Activated CD8-positive, alpha-beta memory T cell treated with anti-CD3 and anti-CD28 coated beads, Interleukin-2, amount 50 U/mL, for 1 hour (primary cell): ENCODE measurements around the gene SPDYE5.
"Not testable (repeated sequence)": the region's sequence is repeated elsewhere in the genome, so short reads cannot be mapped to it uniquely, and the experiment has no call there.

ENCODE experiments used
- DNase-seq: peaks from one replicate; pipeline ENCODE4 v3.0.0-alpha.2; 2020; ENCODE audit errors: extremely low read depth

The SPDYE5 gene, protein sequence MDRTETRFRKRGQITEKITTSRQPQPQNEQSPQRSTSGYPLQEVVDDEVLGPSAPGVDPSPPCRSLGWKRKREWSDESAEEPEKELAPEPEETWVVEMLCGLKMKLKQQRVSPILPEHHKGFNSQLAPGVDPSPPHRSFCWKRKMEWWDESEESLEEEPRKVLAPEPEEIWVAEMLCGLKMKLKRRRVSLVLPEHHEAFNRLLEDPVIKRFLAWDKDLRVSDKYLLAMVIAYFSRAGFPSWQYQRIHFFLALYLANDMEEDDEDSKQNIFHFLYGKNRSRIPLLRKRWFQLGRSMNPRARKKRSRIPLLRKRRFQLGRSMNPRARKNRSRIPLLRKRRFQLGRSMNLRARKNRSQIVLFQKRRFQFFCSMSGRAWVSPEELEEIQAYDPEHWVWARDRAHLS

DNA sequence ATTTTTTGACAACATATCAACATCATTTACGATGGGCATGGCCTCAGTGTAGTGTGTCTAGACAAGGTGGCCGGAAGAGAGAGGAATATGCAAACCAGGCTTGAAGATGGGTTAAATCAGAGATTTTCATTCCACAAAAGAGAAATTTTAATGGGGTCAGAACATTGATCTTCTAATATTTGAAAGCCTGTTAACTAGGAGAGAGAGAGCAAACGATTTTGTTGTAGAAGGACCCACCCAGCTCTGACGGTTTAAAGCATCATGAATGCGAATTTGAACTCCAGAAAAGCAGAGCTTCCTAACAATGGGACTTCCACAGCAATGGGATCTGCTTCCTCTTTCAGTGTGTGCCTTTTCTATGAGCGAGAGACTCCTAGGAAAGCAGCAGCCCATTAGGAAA is at the start of gene SPDYE5:
Gene SPDYE5, plus strand, starts transcription at position 301 of the 400 bp plus-strand sequence. CDS start 1,728 bp downstream, outside the sequence.
- DNase-seq = not testable (repeated sequence)

DNA sequence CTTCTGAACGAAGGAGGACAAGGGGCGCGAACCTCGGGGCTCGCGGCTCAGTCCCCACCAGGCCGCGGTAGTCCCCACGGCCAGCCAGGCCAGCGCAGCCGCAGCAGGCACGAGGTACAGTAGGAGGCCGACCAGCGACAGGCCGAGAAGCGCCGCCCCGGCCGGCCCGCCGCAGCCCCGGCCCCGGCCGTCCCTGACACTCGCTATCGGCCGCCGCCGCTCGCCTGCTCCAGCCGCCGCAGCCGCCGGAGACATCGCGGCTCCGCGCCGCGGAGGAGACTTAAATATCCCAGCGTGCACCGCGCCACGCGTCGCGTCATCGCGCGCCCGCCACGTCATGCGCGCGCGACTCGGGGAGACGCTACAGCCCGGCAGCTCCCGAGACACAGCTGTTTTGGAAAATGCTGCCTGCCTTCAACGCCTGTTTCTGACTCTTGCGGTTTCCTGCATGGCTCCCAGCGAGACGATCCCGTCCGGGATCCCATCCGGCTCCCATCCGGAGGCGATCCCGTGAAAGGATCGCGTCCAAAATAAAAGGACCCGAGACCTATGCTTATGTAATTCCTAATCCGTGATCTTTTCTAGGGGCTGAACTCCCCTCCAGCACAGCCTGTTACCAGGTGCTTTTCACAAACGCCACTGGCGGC is 49.5 kb upstream of the SPDYE5 start:
- DNase-seq = not testable (repeated sequence)

DNA sequence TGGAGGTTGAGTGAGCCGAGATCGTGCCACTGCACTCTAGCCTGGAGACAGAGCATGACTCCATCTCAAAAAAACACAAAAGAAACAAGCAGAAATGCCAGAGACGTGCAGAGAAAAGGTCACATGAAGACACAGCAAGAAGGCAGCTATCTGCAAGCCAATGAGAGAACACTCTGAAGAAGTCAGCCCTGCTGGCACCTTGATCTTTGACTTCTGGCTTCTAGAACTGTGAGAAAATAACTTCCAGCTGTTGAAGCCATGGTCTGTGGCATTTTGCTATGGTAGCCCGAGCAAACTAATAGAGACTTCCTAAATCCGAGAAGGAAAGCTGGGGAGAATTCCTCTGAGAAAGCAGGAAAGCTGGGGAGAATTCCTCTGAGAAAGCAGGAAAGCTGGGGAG is 42.2 kb upstream of the SPDYE5 start:
- DNase-seq = not testable (repeated sequence)

GRCh38 chr7:75452494-75452955 is 39.6 kb upstream of the SPDYE5 start:
- not testable (repeated sequence) for DNase-seq

GRCh38 chr7:75456403-75456802 is 35.7 kb upstream of the SPDYE5 start:
- DNase-seq = not testable (repeated sequence)

DNA sequence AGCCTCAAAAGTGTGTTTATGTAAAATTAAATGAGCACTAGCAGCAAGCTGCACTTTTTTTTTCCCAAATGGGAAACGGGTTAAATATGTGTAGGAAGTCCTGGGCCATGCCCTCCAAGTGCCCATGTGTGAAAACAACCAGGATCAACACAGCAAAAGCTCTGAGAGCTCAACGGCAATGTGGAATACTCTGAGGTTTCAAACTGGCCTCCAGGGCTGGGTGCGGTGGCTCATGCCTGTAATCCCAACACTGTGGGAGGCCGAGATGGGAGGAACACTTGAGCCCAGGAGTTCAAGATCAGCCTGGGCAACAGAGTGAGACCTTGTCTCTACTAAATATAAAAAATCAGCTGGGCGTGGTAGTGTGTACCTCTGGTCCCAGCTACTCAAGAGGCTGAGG is 34.1 kb upstream of the SPDYE5 start:
- not testable (repeated sequence) for DNase-seq

GRCh38 chr7:75460541-75460940 is 31.6 kb upstream of the SPDYE5 start:
- not testable (repeated sequence) for DNase-seq

GRCh38 chr7:75470166-75470565 is 22.0 kb upstream of the SPDYE5 start:
- not testable (repeated sequence) for DNase-seq

DNA sequence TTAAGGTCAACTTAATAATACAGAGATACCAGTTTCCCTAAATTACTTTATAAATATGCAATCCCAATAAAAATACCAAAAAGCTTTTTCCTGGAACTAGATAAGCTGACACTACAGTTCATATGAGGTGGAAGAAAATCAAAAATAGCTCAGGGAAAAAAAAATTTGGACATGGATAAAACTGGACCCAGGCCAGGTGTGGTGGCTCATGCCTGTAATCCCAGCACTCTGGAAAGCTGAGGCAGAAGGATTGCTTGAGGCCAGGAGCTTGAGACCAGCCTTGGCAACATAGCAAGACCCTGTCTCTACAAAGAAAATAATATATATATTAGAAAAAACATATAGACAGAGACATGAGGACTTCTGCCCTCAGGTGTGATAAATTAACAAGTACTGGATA is 14.7 kb upstream of the SPDYE5 start:
- DNase-seq = not testable (repeated sequence)

- DNase-seq = not testable (repeated sequence)
Observed at GRCh38 chr7:75480313-75480712, 11.8 kb upstream of the SPDYE5 start.

- DNase-seq = not testable (repeated sequence)
Observed at GRCh38 chr7:75485355-75485978, 6.7 kb upstream of the SPDYE5 start.

DNA sequence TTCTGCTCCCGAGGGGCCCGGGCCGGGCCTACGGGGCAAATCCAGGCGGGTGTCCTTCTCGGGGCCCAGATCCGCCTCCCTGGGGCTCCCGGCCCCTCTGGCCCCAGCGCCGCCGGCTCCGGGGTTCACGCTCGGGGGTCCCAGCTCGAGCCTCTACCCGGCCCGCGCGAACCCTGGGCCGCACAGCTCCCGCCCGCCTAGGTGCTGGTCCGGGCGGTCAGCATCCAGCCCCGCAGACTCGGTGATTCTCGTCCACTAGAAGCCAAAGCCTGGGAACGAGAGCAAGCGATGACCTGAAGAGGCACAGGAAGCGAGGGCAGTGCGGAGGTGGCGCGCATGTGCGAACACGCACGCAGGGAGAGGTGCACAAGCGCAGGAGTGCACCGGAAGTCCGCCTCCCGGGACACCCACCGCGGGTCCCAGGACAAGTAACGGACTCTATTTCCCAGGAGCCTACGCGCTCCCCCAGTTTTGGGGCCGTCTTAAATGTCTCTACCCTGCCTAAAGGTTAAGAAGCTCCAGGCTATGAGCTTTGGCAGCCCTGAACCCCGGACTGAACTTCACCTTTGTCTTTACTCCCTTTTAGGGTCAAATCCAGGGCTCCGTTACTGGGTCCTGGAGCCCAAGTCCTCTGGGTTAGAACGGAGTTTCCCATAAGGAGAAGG is 6.0 kb upstream of the SPDYE5 start, which contains the start of gene POM121C:
Gene POM121C, minus strand, starts transcription at position 321 of the 665 bp plus-strand sequence. CDS start 44,803 bp downstream, outside the sequence.
- DNase-seq = peak; percentile 63

DNA sequence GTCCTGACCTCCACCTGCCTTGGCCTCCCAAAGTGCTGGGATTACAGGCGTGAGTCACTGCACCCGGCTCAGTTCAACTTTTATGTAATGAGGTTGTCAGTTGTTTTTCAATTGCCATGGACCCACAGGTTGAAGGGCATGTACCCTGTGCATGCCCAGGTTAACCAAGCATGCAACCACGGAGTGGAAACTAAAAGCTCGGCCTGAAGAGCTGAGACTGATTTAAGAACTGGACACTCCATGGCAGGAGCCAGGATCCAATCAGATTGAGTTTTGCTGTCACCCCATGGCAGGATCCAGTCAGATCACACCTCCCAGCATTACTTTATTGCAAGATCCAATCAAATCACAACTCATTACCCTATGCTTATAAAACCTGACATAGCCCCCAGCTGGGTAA is 16.9 kb downstream of the SPDYE5 start:
- DNase-seq = not testable (repeated sequence)

DNA sequence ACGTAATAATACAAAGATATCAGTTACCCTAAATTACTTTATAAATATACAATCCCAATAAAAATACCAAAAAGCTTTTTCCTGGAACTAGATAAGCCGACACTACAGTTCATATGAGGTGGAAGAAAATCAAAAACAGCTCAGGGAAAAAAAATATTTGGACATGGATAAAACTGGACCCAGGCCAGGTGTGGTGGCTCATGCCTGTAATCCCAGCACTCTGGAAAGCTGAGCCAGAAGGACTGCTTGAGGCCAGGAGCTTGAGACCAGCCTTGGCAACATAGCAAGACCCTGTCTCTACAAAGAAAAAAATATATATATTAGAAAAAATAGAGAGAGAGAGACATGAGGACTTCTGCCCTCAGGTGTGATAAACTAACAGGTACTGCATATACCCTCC is 26.7 kb downstream of the SPDYE5 start:
- not testable (repeated sequence) for DNase-seq

DNA sequence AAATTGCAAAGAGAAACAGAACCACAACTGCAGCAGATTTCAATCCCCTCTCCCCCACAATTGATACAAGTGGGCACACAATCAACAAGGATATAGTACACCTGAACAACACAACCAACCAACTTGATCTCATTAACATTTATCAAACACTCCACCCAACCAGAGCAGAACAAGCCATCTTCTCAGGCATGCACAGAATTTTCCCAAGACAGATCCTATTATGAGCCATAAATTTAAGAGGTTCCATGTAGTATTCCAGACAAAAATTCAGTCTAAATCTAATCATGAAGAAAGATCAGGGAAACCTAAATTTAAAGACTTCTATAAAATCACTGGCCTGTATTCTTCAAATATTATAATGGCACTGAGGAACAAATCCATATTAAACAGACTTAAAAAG is 29.6 kb downstream of the SPDYE5 start:
- not testable (repeated sequence) for DNase-seq

DNA sequence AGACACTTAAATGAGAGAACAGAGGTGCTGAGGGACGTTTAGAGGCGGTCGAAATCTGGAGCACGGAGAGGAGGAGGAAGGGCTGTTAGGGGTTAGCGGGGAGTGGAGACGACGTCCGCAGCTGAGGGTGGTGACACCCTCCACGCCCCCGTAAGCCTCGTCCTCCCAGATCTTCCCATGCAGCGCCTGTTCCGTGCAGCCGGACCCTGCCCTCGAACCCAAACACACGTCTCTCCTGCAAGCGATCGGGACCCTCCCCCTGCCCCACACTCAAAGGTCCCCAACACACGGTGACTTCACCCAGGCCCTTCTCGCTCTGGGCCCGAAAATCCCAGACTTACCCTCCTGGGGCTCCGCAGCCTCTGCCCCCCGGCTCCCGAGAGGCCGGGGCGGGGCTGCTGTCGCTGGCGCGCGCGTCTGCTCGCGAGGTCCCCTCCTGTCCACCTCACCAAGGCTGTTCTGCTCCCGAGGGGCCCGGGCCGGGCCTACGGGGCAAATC is 35.2 kb downstream of the SPDYE5 start:
- not testable (repeated sequence) for DNase-seq

GRCh38 chr7:75531359-75531821 is 39.3 kb downstream of the SPDYE5 start:
- DNase-seq = no peak

DNA sequence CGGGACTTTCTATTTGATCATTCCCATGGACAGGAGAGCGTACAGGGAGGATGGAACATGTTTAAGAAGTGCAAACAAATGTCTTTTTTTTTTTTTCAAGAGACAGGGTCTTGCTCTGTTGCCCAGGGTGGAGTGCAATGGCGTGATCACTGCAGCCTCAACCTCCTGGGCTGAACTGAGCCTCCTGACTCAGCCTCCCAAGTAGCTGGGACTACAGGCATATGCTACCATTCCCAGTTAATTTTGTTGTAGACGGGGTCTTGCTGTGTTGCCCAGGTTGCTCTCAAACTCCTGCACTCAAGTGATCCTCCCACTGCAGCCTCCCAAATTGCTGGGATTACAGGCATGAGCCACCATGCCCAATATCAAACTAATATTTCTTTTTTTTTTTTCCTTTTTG is 40.5 kb downstream of the SPDYE5 start:
- no peak for DNase-seq

DNA sequence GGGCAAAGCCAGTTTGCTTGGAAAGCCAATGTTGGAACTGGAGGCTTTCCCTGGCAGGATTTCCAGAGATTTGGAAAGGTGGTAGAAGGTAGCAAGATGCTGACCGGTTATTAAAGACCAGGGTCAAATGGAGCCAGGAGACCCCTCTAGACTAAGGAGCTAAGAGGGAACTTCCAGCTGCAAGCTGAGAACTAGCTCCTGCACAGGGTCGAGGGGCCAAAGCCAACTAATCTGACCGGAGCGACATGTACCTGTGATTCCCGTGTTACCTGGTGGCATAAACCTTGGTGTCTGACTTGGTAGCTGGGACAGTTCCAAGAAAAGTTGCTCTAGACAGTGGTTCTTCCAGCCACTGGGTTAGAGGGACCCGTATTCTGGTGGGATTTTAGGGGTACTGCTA is 41.8 kb downstream of the SPDYE5 start:
- DNase-seq = no peak

- DNase-seq = no peak
Observed at GRCh38 chr7:75534727-75535307, 42.7 kb downstream of the SPDYE5 start.

- no peak for DNase-seq
Observed at GRCh38 chr7:75536491-75536890, 44.4 kb downstream of the SPDYE5 start.
